ENCODE data around the gene UBE2J2. TPM values are rescaled to one million over a fixed set of nuclear protein-coding genes. Genes with fewer than 3 reads are reported as not detected.

Gene UBE2J2
- total RNA-seq, 2 donors from 2014 or later: 46.3 to 56.3 TPM

GRCh38 chr1:1225238-1225845, 48.3 kb downstream of the UBE2J2 start:
- DNase-seq (no peak), ATAC-seq (peak; percentile 55)
- intact Hi-C loops (cut with DNase I, micrococcal nuclease): no loop called here

- no peak for DNase-seq
- no peak for ATAC-seq
- intact Hi-C loops (cut with DNase I, micrococcal nuclease): no loop called here
Measured at GRCh38 chr1:1223891-1224290, 49.8 kb downstream of the UBE2J2 start.

- intact Hi-C loops (cut with DNase I, micrococcal nuclease): no loop called here
- DNase-seq (no peak), ATAC-seq (no peak)
Measured at GRCh38 chr1:1223321-1223720, 50.3 kb downstream of the UBE2J2 start.

DNA sequence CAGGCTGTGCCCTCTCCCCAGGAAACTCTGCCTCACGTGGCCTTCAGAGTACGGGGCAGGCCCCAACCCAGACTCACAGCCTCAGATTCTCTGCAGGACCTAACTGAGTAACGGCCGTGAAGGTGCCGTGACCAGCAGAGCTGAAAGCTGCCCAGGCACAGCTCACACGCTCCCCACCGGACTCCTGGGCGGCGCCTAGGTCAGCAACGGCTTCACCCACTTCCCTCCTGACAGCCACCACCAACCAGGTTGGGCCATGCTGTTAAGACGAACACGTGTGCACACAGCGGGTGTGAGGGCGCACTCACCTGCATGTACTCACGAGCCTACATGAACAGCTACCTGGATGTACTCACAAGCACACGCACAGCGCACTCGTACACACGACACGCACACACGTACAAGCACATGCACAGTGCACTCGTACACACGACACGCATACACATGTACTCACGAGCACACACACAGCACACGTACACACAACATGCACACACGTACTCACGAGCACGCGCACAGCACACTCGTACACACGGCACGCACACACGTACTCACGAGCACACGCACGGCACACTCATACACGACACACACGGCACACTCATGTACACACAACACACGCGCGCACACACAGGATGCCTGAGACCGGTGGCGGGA, 51.0 kb downstream of the UBE2J2 start:
- intact Hi-C loops (cut with DNase I, micrococcal nuclease): no loop called here
- peak; percentile 3 for ATAC-seq
- DNase-seq: no peak

DNA sequence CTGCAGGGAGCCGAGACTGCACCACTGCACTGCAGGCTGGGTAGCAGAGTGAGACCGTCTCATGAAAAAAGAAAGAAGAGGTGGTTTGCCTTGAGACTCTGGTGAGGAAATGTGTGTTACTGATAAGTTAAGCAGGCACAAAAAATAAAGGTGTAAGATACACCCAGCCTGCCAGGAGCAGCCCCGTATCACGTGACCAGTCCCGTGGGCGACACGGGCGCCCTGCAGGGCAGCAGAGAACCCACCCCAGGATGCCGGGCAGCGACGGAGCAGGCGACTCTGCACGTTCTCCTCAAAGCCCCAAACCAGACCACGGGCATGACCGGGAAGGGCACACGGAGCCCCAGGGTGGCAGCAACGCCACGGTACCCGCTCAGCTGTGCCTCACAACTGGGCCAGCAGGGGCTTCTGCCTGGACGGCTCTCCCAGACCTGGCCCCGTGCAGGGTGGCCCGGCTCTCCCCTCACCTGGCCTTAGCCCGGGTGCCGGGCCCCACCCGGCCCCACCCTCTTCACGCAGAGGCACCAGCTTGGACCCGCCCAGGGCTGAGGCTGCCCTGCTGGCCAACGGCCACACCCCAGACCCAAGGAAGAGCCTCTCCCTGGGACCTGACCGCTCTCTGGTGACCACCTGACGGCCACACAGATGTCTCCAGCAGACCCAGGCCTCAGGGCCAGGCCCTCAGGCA, 51.6 kb downstream of the UBE2J2 start:
- DNase-seq: peak; percentile 55 to 62
- peak; percentile 80 for ATAC-seq
- intact Hi-C loops (cut with DNase I, micrococcal nuclease): no loop called here

- no peak for ATAC-seq
- DNase-seq: no peak
- intact Hi-C loops (cut with DNase I, micrococcal nuclease): no loop called here
Measured at GRCh38 chr1:1220197-1220596, 53.5 kb downstream of the UBE2J2 start.

DNA sequence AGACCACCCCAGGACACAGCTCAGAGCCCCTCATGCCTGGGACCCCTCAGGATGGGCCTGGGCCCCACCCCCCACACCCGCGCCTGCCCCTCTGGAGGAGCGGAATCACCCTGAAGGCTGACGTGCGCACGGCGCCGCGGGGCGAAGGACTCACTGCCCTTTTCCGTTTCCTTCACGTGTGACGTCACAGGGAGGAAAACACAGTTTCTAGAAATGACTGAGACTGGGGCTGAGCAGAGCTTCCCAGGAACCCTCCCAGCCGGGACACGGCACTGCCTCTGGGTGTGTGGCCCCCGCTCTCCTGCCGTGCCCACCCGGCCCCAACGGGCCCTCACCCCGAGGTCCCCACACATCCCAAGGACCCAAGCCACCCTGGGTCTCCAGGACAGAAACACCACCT, 54.3 kb downstream of the UBE2J2 start:
- intact Hi-C loops (cut with DNase I, micrococcal nuclease): no loop called here
- DNase-seq: no peak
- ATAC-seq: no peak

GRCh38 chr1:1218524-1219200, 55.0 kb downstream of the UBE2J2 start:
- ATAC-seq (no peak), DNase-seq (no peak)
- intact Hi-C loops (cut with DNase I, micrococcal nuclease): no loop called here

GRCh38 chr1:1217621-1218523, 55.8 kb downstream of the UBE2J2 start:
- DNase-seq (no peak), ATAC-seq (peak; percentile 24)
- intact Hi-C loops (cut with DNase I, micrococcal nuclease): no loop called here

DNA sequence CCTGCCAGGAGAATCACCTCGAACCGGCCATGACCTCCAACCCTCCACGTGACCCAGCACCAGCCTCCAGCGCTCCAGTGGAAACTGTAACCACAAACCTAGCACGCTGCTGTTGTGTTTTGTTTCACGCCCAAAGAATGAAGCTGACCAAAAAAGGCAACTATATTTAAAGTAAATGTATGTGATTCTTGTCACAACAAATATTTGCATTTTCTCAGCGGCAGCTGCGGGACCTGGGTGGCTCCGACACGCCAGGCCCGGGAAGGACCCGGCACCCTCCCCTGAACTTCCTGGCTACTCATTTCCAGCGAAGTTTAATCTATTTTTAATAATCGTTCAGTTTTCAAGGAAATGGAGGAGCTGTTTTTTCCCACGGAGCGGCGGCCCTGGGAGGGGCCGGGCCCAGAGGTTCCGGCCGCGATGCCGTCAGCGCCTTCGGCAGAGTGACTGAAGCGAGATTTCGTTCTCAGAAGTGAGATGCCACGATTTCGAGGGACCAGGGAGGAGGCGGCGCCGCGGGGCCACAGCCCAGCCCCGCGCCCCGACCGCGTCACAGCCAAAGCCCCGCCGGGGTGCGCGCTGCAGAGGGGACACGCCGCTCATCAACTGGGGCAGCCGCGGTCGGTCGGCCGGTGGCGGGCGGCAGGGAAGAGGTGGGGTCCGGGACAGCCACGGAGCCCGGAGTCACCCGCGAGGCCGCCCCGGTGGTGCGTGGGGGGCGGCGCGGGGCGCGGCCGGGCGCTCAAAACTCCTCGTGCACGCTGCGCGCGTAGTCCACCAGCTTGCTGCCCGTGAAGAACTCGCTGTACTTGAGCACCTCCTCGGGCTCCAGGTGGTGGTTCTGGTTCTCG, 56.7 kb downstream of the UBE2J2 start:
- ATAC-seq: no peak
- intact Hi-C loops (cut with DNase I, micrococcal nuclease): no loop called here
- DNase-seq: no peak

- DNase-seq: no peak
- intact Hi-C loops (cut with DNase I, micrococcal nuclease): no loop called here
- peak; percentile 8 for ATAC-seq
Measured at GRCh38 chr1:1215881-1216605, 57.6 kb downstream of the UBE2J2 start.

- DNase-seq (no peak), ATAC-seq (no peak)
- intact Hi-C loops (cut with DNase I, micrococcal nuclease): no loop called here
Measured at GRCh38 chr1:1215080-1215676, 58.5 kb downstream of the UBE2J2 start.

- ATAC-seq (peak; percentile 39), DNase-seq (no peak)
- intact Hi-C loops (cut with DNase I, micrococcal nuclease): no loop called here
Measured at GRCh38 chr1:1213345-1214265, 60.0 kb downstream of the UBE2J2 start, which contains the start of gene TNFRSF4. Gene TNFRSF4 (minus strand): TSS chr1:1214153. CDS start chr1:1214127, 26 bp downstream.

- ATAC-seq (peak; percentile 16), DNase-seq (peak in 1 of 2 donors; percentile 60)
- intact Hi-C loops (cut with DNase I, micrococcal nuclease): no loop called here
Measured at GRCh38 chr1:1212780-1213344, 60.8 kb downstream of the UBE2J2 start.
